Activated B cell treated with CpG ODN at 0.5 μM for 24 hours (primary cell): Measurements from ENCODE around the gene CD68. TPM values are rescaled to one million over a fixed set of nuclear protein-coding genes. Genes with fewer than 3 reads are reported as not detected.

Experiments used
- ATAC-seq: fragments of 200-7000 bp; cut with Tn5 transposase; one replicate; pipeline ENCODE4 v1.10.0; 2021; ENCODE audit warnings: low read depth, mild to moderate bottlenecking, moderate library complexity
- CTCF ChIA-PET: fragments of 350-600 bp; sonication (Branson Sonifier 250); formaldehyde crosslinking; loops from one replicate; lab custom pipeline; 2021; ENCODE audit warnings: antibody characterized with exemption; lab: Charles Lee
- POLR2A ChIA-PET: fragments of 350-600 bp; sonication (Branson Sonifier 250); formaldehyde crosslinking; loops from one replicate; lab custom pipeline; 2021; ENCODE audit warnings: antibody characterized with exemption; lab: Charles Lee
- DNase-seq: peaks from one replicate; pipeline ENCODE4 v3.0.0; 2022
- H3K27ac Mint-ChIP-seq: one replicate; pipeline ENCODE4 v1.8.0; 2020; ENCODE audit warnings: mixed read lengths
- H3K27me3 Mint-ChIP-seq: one replicate; pipeline ENCODE4 v1.8.0; 2021; ENCODE audit warnings: mixed read lengths
- H3K36me3 Mint-ChIP-seq: one replicate; pipeline ENCODE4 v1.8.0; 2021; ENCODE audit warnings: low read depth, mixed read lengths
- H3K4me1 Mint-ChIP-seq: one replicate; pipeline ENCODE4 v1.8.0; 2021; ENCODE audit warnings: mixed read lengths
- H3K4me3 Mint-ChIP-seq: one replicate; pipeline ENCODE4 v1.8.0; 2020; ENCODE audit warnings: mild to moderate bottlenecking, mixed read lengths
- H3K9me3 Mint-ChIP-seq: one replicate; pipeline ENCODE4 v1.8.0; 2020; ENCODE audit warnings: mixed read lengths
- intact Hi-C: fragments of 100-400 bp; cut with micrococcal nuclease; formaldehyde crosslinking; loops from one replicate; pipeline ENCODE4 v1.15.1; 2024
- total RNA-seq: library from RNA; stranded (reverse); gene quantifications from 2 replicates; pipeline ENCODE4 v1.2.3, GENCODE V29; 2022
- TF ChIP-seq, protein P1 (sequence below): fragments of 200-600 bp; IDR thresholded peaks from one replicate; pipeline ENCODE4 v1.8.0; 2022; ENCODE audit warnings: antibody characterized with exemption, mild to moderate bottlenecking

The CD68 gene
- total RNA-seq, 1 donor from 2014 or later, result 7.2 TPM

DNA sequence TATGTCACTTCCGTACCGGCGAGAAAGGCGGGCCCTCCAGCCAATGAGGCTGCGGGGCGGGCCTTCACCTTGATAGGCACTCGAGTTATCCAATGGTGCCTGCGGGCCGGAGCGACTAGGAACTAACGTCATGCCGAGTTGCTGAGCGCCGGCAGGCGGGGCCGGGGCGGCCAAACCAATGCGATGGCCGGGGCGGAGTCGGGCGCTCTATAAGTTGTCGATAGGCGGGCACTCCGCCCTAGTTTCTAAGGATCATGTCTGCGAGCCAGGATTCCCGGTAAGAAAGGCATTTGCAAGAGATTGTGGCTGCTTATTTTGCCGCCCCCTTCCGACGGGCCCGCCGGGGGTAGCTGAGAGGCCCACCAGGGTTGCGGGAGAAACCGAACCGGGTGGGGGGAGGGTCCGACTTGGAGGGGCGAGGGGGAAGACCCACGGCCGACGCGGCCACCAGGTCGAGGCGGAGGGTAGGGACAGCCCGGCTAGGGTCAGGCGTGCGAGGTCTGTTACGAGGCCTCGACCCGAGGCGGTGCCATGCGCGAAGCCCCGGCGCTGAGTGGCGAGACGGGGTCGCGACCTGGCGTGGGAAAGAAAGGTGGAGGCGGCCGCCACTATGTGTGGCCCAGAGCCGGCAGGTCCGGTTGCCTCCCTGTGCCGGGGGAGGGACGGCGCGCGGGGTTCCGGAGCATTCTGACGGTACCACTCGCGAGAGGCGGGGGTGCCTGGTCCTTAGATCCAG, 6.7 kb upstream of the CD68 start:
- TF ChIP-seq, protein P1, sequence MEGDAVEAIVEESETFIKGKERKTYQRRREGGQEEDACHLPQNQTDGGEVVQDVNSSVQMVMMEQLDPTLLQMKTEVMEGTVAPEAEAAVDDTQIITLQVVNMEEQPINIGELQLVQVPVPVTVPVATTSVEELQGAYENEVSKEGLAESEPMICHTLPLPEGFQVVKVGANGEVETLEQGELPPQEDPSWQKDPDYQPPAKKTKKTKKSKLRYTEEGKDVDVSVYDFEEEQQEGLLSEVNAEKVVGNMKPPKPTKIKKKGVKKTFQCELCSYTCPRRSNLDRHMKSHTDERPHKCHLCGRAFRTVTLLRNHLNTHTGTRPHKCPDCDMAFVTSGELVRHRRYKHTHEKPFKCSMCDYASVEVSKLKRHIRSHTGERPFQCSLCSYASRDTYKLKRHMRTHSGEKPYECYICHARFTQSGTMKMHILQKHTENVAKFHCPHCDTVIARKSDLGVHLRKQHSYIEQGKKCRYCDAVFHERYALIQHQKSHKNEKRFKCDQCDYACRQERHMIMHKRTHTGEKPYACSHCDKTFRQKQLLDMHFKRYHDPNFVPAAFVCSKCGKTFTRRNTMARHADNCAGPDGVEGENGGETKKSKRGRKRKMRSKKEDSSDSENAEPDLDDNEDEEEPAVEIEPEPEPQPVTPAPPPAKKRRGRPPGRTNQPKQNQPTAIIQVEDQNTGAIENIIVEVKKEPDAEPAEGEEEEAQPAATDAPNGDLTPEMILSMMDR, result no peak
- DNase-seq (peak; percentile 100), ATAC-seq (no peak)
- H3K36me3 Mint-ChIP-seq, result peaks cover 84% of the 10 kb centered on the region
- H3K4me3 Mint-ChIP-seq, result peak overlapping the region; percentile 98
- H3K27me3 Mint-ChIP-seq, result no peaks in the 10 kb centered on the region
- H3K9me3 Mint-ChIP-seq, result no peaks in the 10 kb centered on the region
- intact Hi-C loops, result loop anchor here (1.0 to 2.0 kb wide), 10 partner anchors 11 to 334 kb away; partner anchors contain the start of genes EIF5A, ELP5, PHF23 and POLR2A
- H3K4me1 Mint-ChIP-seq, result peaks cover 48% of the 10 kb centered on the region
- ChIA-PET POLR2A (interaction anchor here (0.6 to 7.9 kb wide), 21 partner anchors 8 to 1400 kb away, joined by 3 to 131 read pairs (median 5); partner anchors contain the start of genes FXR2, MPDU1, PLSCR3 and POLR2A), CTCF (interaction anchor here (0.7 to 3.9 kb wide), 3 partner anchors 12 to 16 kb away, joined by 3 to 18 read pairs (median 8); partner anchors contain the start of gene SENP3)
- H3K27ac Mint-ChIP-seq, result peak overlapping the region; percentile 99

DNA sequence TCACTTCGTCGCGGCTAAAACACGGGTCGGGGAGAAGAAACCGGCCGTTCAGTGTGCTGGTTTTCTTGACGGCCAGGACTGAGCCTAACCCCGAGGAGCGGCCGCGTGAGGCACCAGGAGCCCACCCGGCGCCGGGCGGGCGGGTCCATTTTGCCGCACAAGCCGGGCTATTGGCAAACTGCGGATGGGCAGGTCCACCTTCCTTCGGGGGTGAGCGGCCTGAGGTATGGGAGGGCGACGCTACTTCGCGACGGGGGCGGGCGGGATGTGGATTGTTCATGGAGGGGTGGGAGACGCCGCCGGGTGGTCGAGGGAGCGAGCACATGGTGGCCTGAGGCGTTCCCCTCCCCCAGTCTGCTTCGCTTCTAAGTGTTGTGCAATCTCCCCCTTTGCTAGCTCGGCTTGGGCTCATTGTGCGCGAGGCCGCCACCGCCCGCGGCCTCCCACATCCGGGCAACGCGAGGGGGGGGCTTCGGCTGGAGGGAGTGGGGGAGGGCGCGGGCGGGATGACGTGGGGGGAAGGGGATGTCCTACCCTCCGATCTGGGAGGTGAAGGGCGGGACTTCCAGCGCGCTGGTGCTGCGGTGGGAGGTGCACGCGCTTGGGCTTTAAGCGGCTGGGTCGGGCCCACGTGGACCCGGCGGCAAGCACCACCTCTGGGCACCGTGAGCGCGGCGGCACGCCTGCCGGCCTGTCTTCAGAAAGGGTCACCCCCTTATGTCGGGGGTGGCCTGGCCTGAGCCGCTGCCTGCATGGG, 5.9 kb upstream of the CD68 start:
- peak; percentile 78 for DNase-seq
- no peaks in the 10 kb centered on the region for H3K9me3 Mint-ChIP-seq
- intact Hi-C loops, result loop anchor here (2.0 kb wide), 2 partner anchors 269 to 335 kb away; partner anchors contain the start of gene PHF23
- H3K4me1 Mint-ChIP-seq, result peaks cover 55% of the 10 kb centered on the region
- TF ChIP-seq, protein P1, result no peak
- CTCF ChIA-PET, result interaction anchor here (0.7 to 1.8 kb wide), 3 partner anchors 13 to 59 kb away, joined by 3 to 8 read pairs (median 3); partner anchors contain the start of gene SENP3
- H3K4me3 Mint-ChIP-seq, result peak overlapping the region; percentile 98
- POLR2A ChIA-PET, result interaction anchor here (0.6 to 7.9 kb wide), 23 partner anchors 8 to 1399 kb away, joined by 3 to 131 read pairs (median 5); partner anchors contain the start of genes FXR2, MPDU1, PLSCR3 and POLR2A
- peak overlapping the region; percentile 99 for H3K27ac Mint-ChIP-seq
- H3K36me3 Mint-ChIP-seq, result peaks cover 91% of the 10 kb centered on the region
- no peaks in the 10 kb centered on the region for H3K27me3 Mint-ChIP-seq
- peak; percentile 41 for ATAC-seq

DNA sequence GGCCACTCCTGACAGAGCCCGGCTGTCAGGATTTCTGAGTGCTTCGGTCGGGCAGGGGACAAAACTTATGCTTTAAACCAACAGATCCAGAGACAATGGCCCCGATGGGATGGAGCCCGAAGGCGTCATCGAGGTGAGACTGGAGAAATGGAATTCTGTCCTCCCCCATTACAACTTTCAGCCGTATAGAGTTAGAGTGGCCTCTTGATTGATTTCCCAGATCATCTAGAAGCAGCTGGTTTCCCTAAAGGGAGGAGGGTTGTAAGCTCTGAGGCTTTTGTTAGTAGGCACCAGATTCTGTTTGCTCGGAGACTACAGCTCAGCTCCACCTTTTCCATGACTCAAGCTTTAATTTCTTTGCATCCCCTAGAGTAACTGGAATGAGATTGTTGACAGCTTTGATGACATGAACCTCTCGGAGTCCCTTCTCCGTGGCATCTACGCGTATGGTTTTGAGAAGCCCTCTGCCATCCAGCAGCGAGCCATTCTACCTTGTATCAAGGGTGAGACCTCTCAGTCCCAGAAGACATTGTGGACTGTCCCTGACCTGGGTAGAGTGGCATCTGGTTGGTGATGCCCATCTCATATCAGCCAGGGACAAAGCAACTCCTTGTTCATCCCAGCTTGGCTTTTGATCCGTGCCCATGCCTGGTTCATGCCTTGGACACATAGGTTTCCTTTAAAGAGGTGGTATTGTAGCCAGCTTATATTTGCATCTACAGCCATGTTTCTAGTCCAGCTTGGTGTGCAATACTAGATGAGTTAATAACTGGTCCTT, 5.1 kb upstream of the CD68 start:
- intact Hi-C loops, result no loop called here
- H3K4me3 Mint-ChIP-seq, result peak overlapping the region; percentile 98
- DNase-seq (no peak), ATAC-seq (no peak)
- H3K36me3 Mint-ChIP-seq, result peaks cover 90% of the 10 kb centered on the region
- no peaks in the 10 kb centered on the region for H3K9me3 Mint-ChIP-seq
- TF ChIP-seq, protein P1, result no peak
- H3K27ac Mint-ChIP-seq, result peak overlapping the region; percentile 62
- CTCF ChIA-PET, result interaction anchor here (1.1 to 1.8 kb wide), 2 partner anchors 14 to 60 kb away, joined by 3 to 8 read pairs; partner anchors contain the start of gene SENP3
- H3K27me3 Mint-ChIP-seq, result no peaks in the 10 kb centered on the region
- POLR2A ChIA-PET, result interaction anchor here (0.9 to 7.9 kb wide), 18 partner anchors 10 to 354 kb away, joined by 3 to 131 read pairs (median 7); partner anchors contain the start of genes MPDU1, PLSCR3, POLR2A and SAT2
- peaks cover 64% of the 10 kb centered on the region for H3K4me1 Mint-ChIP-seq

DNA sequence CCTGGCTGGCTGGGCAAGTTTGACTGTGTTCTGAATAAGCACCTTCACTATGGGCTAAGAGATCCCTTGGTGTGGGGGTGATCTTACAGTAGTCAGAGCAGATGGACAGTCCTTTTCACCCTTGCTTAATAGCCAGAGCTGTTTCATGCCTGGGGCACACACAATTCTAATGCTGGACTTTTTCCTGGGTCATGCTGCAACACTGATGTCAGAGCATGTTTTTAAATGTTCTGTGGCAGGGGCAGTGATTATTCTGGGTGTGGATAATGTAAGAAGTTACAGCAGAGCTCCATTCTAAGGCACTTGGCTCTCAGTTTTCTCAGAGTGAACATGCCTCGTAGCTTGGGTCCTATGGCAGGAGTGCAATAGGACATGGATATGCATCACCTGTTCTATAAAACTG, 4.0 kb upstream of the CD68 start:
- Mint-ChIP-seq H3K9me3 (no peaks in the 10 kb centered on the region), H3K4me3 (peak overlapping the region; percentile 98), H3K36me3 (peaks cover 84% of the 10 kb centered on the region), H3K4me1 (peaks cover 75% of the 10 kb centered on the region), H3K27ac (peak overlapping the region; percentile 41), H3K27me3 (no peaks in the 10 kb centered on the region)
- DNase-seq, result no peak
- POLR2A ChIA-PET, result interaction anchor here (4.7 to 7.9 kb wide), 3 partner anchors 9 to 112 kb away, joined by 24 to 131 read pairs (median 57); partner anchors contain the start of genes MPDU1, TP53 and WRAP53
- CTCF ChIA-PET, result interaction anchor here (0.7 kb wide), 1 partner anchor 14 kb away, joined by 3 read pairs; no protein-coding TSS in a partner anchor
- TF ChIP-seq, protein P1, result no peak
- intact Hi-C loops, result no loop called here
- no peak for ATAC-seq
